C4-2B (cell line): ENCODE results near the gene CLDN5.

Experiments used
- ZFX ChIP-seq: fragments of 450-650 bp; IDR thresholded peaks from 2 replicates; pipeline ENCODE4 v1.6.1; 2017
- TF ChIP-seq, protein P1 (sequence below): fragments of 450-650 bp; conservative IDR thresholded peaks from 2 replicates; pipeline ENCODE4 v1.5.1; 2017; ENCODE audit warnings: mild to moderate bottlenecking

- TF ChIP-seq, protein P1, sequence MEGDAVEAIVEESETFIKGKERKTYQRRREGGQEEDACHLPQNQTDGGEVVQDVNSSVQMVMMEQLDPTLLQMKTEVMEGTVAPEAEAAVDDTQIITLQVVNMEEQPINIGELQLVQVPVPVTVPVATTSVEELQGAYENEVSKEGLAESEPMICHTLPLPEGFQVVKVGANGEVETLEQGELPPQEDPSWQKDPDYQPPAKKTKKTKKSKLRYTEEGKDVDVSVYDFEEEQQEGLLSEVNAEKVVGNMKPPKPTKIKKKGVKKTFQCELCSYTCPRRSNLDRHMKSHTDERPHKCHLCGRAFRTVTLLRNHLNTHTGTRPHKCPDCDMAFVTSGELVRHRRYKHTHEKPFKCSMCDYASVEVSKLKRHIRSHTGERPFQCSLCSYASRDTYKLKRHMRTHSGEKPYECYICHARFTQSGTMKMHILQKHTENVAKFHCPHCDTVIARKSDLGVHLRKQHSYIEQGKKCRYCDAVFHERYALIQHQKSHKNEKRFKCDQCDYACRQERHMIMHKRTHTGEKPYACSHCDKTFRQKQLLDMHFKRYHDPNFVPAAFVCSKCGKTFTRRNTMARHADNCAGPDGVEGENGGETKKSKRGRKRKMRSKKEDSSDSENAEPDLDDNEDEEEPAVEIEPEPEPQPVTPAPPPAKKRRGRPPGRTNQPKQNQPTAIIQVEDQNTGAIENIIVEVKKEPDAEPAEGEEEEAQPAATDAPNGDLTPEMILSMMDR: no peak
- no peak for TF ChIP-seq ZFX
Measured at GRCh38 chr22:19520566-19521305, 3.5 kb downstream of the CLDN5 start.
